ENCODE results near the gene HYLS1. TPM values are rescaled to one million over a fixed set of nuclear protein-coding genes. Genes with fewer than 3 reads are reported as not detected.

The HYLS1 gene
- total and polyA plus RNA-seq, 8 donors: 0.87 to 6.6 (median 2.9) TPM; not detected in 1

- H3K27me3 ChIP-seq: peaks cover 0 to 22% (median 0%) of the 10 kb centered on the region in 3 donors
- intact Hi-C loops (cut with DNase I; ENCODE audit: low total_unique reads): no loop called here
Measured at GRCh38 chr11:125949271-125950177, 62.1 kb downstream of the HYLS1 start.

GRCh38 chr11:125950178-125950490 is 62.7 kb downstream of the HYLS1 start:
- intact Hi-C loops (cut with DNase I; ENCODE audit: low total_unique reads): no loop called here
- TF ChIP-seq EP300 (IDR thresholded peaks at IDR 0.05) (no peak), POLR2A (IDR thresholded peaks at IDR 0.05) (no peak), POLR2AphosphoS5 (IDR thresholded peaks at IDR 0.05) (no peak), CTCF (IDR thresholded peaks at IDR 0.05) (no peak)
- Histone ChIP-seq H3K36me3 (no peaks in the 10 kb centered on the region), H3K9me3 (no peaks in the 10 kb centered on the region), H3K4me1 (peaks cover 9 to 32% (median 24%) of the 10 kb centered on the region in 4 donors), H3K4me3 (no peak overlapping the region), H3K27me3 (peaks cover 0 to 20% (median 0%) of the 10 kb centered on the region in 3 donors), H3K27ac (peak overlapping the region in 1 of 5 donors; percentile 75)
- 79 to 95% (median 94%) methylated on average over 10 to 11 of the region's 11 CpGs for WGBS, 5 donors
- DNase-seq: no peak

More at GRCh38 chr11:125949271-125950177, 62.1 kb downstream of the HYLS1 start:
- H3K36me3 ChIP-seq: no peaks in the 10 kb centered on the region
- peaks cover 9 to 32% (median 24%) of the 10 kb centered on the region in 4 donors for H3K4me1 ChIP-seq
- H3K27ac ChIP-seq: no peak overlapping the region
- 92 to 95% (median 94%) methylated on average over 18 to 22 of the region's 22 CpGs for WGBS, 5 donors
- DNase-seq: no peak
- H3K4me3 ChIP-seq: no peak overlapping the region
- TF ChIP-seq POLR2A (IDR thresholded peaks at IDR 0.05) (no peak), POLR2AphosphoS5 (IDR thresholded peaks at IDR 0.05) (no peak), CTCF (IDR thresholded peaks at IDR 0.05) (no peak), EP300 (IDR thresholded peaks at IDR 0.05) (no peak)
- H3K9me3 ChIP-seq: no peaks in the 10 kb centered on the region

Other genes starting within 250 kb of the HYLS1 start
- not detected for gene ACRV1, start 206.8 kb upstream of the HYLS1 start, total RNA-seq
- not detected for gene ACRV1, start 206.8 kb upstream of the HYLS1 start, polyA plus RNA-seq
- not detected for gene PATE1, start 141.4 kb upstream of the HYLS1 start, total RNA-seq
- not detected for gene PATE1, start 141.4 kb upstream of the HYLS1 start, polyA plus RNA-seq
- gene PATE2, start 108.8 kb upstream of the HYLS1 start, total RNA-seq: not detected
- not detected for gene PATE2, start 108.8 kb upstream of the HYLS1 start, polyA plus RNA-seq
- gene PATE3, start 99.5 kb upstream of the HYLS1 start, total RNA-seq: not detected
- gene PATE3, start 99.5 kb upstream of the HYLS1 start, polyA plus RNA-seq: not detected
- gene PATE4, start 54.4 kb upstream of the HYLS1 start, total RNA-seq: not detected
- not detected for gene PATE4, start 54.4 kb upstream of the HYLS1 start, polyA plus RNA-seq
- 10 to 100 TPM in 1 of 5 donors, 1 to 10 TPM in 3, under 1 TPM in 1; 0.58 to 15.1 (median 4.0) TPM for gene PUS3, start 15.5 kb downstream of the HYLS1 start, total RNA-seq
- 10 to 100 TPM; 10.3 to 11.2 (median 10.7) TPM for gene PUS3, start 15.5 kb downstream of the HYLS1 start, polyA plus RNA-seq
- gene DDX25, start 16.8 kb downstream of the HYLS1 start, total RNA-seq: 1 to 10 TPM in 1 of 5 donors, under 1 TPM in 2, not detected in 2; under 0.01 to 1.0 (median 0.92) TPM
- gene DDX25, start 16.8 kb downstream of the HYLS1 start, polyA plus RNA-seq: under 1 TPM in 2 of 3 donors, not detected in 1; 0.25 to 0.30 TPM
- gene VSIG10L2, start 58.4 kb downstream of the HYLS1 start, total RNA-seq: not detected
- gene VSIG10L2, start 58.4 kb downstream of the HYLS1 start, polyA plus RNA-seq: 1 to 10 TPM in 1 of 3 donors, under 1 TPM in 1, not detected in 1; 0.35 to 1.4 TPM
- gene CDON, start 175.2 kb downstream of the HYLS1 start, total RNA-seq: 10 to 100 TPM; 16.1 to 80.8 (median 26.8) TPM
- 1 to 10 TPM in 1 of 3 donors, under 1 TPM in 2; 0.31 to 1.0 (median 0.44) TPM for gene CDON, start 175.2 kb downstream of the HYLS1 start, polyA plus RNA-seq